Measurements from ENCODE around the gene B3GNT2.

The B3GNT2 gene

DNA sequence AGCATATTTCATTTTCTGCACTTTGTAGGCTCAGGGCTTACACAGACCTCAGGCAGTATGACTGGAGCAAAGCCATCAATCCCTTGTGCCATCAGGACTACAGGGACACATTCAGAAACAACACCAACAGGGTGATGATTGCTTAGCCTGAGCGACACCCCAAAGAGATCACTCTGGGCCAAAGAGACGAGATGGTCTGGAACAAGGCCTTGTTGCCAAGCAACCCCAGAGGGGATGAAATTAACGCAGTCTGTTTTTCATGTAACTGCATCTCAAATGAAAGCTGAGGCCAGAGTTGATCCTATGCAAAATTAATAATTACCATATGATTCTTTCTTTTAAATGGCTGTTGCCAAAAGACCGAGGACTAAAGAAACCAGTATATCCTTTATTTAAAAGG, 20.2 kb upstream of the B3GNT2 start:
- no peak for TF ChIP-seq CTCF (IDR thresholded peaks at IDR 0.05; ENCODE audit: control extremely low read depth, extremely low read depth, low read depth, missing control alignments)
- POLR2A ChIA-PET: no interaction called here
- CTCF ChIA-PET: interaction anchor here (2.0 kb wide), 1 partner anchor 10 kb away, joined by 6 read pairs; no protein-coding TSS in a partner anchor
- no peak for DNase-seq (ENCODE audit: extremely low spot score)

DNA sequence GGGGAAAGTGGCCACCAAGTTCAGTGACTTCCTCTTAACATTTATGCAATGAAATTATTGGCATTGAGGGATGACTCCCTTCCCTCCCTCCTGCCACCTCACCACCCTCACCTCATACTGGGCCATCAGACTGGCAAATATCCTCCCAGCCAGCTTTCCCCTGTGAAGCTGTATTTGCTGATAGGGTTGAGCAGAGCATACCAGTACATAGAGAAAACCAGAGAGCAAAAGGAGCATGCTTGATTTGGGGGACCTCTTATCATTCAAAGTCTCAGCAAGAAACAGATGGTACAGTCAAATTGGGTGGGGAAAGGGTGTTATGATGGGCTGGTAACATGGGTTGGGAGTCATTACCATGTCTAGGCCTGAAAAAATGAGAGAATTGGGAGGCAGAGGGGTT, 19.1 kb upstream of the B3GNT2 start:
- TF ChIP-seq CTCF (IDR thresholded peaks at IDR 0.05; ENCODE audit: control extremely low read depth, extremely low read depth, low read depth, missing control alignments): no peak
- CTCF ChIA-PET: interaction anchor here (1.2 to 3.0 kb wide), 3 partner anchors 11 to 17 kb away, joined by 3 to 24 read pairs (median 6); no protein-coding TSS in a partner anchor
- DNase-seq (ENCODE audit: extremely low spot score): no peak
- POLR2A ChIA-PET: no interaction called here

GRCh38 chr2:62177392-62178049, 18.4 kb upstream of the B3GNT2 start:
- no peak for TF ChIP-seq CTCF (IDR thresholded peaks at IDR 0.05; ENCODE audit: control extremely low read depth, extremely low read depth, low read depth, missing control alignments)
- ChIA-PET CTCF (interaction anchor here (0.9 to 3.0 kb wide), 4 partner anchors 11 to 41 kb away, joined by 3 to 24 read pairs (median 5); no protein-coding TSS in a partner anchor), POLR2A (no interaction called here)
- no peak for DNase-seq (ENCODE audit: extremely low spot score)

GRCh38 chr2:62178741-62179271, 17.1 kb upstream of the B3GNT2 start:
- CTCF ChIA-PET: interaction anchor here (0.9 to 3.0 kb wide), 5 partner anchors 10 to 40 kb away, joined by 3 to 24 read pairs (median 3); partner anchors contain the start of gene B3GNT2
- POLR2A ChIA-PET: no interaction called here

DNA sequence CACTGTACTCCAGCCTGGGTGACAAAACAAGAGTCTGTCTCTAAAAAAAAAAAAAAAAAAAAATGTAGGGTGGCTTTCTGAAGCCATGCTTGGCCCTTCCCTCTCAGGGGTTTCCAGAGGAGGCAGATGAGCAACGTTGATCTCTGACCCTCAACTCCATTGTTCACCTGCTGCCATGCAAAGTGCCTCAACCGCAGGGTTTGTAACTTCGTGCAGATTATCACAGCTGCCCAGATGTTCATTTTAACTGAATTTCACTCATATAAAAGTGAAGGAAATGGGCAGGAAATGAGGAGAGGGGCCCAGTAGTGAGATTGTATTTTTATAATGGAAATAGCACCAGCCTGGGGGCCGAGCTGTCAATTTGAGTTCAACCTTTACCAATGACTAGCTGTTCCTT, 14.9 kb upstream of the B3GNT2 start:
- POLR2A ChIA-PET: no interaction called here
- CTCF ChIA-PET: interaction anchor here (1.3 kb wide), 1 partner anchor 11 kb away, joined by 3 read pairs; no protein-coding TSS in a partner anchor
- no peak for TF ChIP-seq CTCF (IDR thresholded peaks at IDR 0.05; ENCODE audit: control extremely low read depth, extremely low read depth, low read depth, missing control alignments)
- DNase-seq (ENCODE audit: extremely low spot score): no peak

More at GRCh38 chr2:62178741-62179271, 17.1 kb upstream of the B3GNT2 start:
- TF ChIP-seq CTCF (IDR thresholded peaks at IDR 0.05; ENCODE audit: control extremely low read depth, extremely low read depth, low read depth, missing control alignments): no peak
- no peak for DNase-seq (ENCODE audit: extremely low spot score)

- CTCF ChIA-PET: interaction anchor here (1.2 to 1.3 kb wide), 2 partner anchors 8 to 10 kb away, joined by 3 to 4 read pairs; no protein-coding TSS in a partner anchor
- no peak for DNase-seq (ENCODE audit: extremely low spot score)
- POLR2A ChIA-PET: no interaction called here
These were observed 14.1 kb upstream of the B3GNT2 start for GRCh38 chr2:62181843-62182242.

More at GRCh38 chr2:62181843-62182242, 14.1 kb upstream of the B3GNT2 start:
- TF ChIP-seq CTCF (IDR thresholded peaks at IDR 0.05; ENCODE audit: control extremely low read depth, extremely low read depth, low read depth, missing control alignments): no peak
